Activated CD4-positive, alpha-beta T cell treated with anti-CD3 and anti-CD28 coated beads, Interleukin-2, amount 50 U/mL, for 1 hour (primary cell): ENCODE measurements around the gene SLC5A9.

Source experiments
- DNase-seq: peaks from one replicate; pipeline ENCODE4 v3.0.0-alpha.2; 2020

SLC5A9 gene

GRCh38 chr1:48214820-48215219 is 7.7 kb upstream of the SLC5A9 start:
- DNase-seq = no peak

DNA sequence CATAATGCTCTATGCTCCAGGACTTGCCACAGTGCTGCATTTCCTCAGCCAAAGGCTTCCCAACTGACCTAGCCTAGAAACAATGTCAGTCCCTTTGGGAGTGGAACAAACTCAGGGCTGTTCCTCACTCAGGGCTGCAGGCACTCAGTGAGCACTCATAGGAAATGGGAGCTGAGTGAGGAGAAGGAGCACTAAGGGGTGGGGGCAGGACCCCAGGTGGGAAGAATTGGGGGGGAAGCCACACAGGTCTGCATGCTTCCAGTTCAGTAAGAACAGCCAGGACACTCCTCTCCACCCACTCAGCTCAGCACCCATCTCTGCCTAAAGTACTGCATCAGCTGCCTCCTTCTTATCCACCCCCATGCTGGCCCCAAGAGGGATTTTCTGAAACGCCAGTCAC is 7.3 kb upstream of the SLC5A9 start:
- no peak for DNase-seq

GRCh38 chr1:48215889-48216288 is 6.6 kb upstream of the SLC5A9 start:
- no peak for DNase-seq

DNA sequence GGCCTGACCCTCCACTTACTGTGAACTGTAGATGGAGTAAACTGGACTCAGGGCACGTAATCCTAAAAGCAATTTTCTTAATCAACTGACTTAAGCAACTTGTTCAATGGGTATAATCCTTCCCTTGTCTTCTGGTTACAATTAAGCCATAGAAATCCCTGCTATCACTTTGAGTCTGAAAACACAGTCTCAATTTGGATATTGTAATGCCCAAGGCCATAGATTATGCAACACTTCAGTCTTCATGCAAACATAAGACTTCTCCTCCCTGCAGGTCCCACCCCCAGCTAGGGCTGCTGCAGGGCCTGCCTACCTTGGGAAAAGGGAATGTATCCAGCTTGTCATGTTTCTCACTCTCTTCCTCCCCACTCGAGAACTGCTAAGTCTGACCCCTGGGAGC is 6.2 kb upstream of the SLC5A9 start:
- no peak for DNase-seq

- DNase-seq = no peak
These were observed 5.6 kb upstream of the SLC5A9 start for GRCh38 chr1:48216941-48217340.

GRCh38 chr1:48217856-48218255 is 4.7 kb upstream of the SLC5A9 start:
- no peak for DNase-seq

- no peak for DNase-seq
These were observed 2.7 kb upstream of the SLC5A9 start for GRCh38 chr1:48219803-48220202.

DNA sequence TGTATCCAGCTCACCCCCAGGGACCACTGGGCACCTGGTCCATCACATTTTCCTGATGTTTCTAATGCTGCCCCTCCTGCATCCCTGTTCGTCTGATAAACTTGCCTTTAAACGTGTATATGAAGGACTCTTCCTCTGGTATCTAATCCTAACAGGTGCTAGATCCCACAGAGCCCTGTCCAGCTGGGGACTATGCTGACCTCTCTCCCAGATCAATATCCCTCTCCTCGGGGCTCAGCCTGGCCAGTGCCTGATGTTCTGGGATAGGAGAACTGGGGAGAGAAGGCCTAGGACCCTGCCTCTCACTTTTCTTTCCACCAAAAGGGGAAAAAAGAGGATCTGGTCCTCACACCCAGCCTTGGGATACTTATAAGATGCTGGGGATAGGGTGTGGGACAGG is 1.4 kb upstream of the SLC5A9 start:
- DNase-seq = no peak

- no peak for DNase-seq
These were observed 859 bp upstream of the SLC5A9 start for GRCh38 chr1:48221657-48222056.

GRCh38 chr1:48223366-48224240 is 1.1 kb downstream of the SLC5A9 start:
- no peak for DNase-seq

- DNase-seq = no peak
These were observed 2.3 kb downstream of the SLC5A9 start for GRCh38 chr1:48224791-48225190.

DNA sequence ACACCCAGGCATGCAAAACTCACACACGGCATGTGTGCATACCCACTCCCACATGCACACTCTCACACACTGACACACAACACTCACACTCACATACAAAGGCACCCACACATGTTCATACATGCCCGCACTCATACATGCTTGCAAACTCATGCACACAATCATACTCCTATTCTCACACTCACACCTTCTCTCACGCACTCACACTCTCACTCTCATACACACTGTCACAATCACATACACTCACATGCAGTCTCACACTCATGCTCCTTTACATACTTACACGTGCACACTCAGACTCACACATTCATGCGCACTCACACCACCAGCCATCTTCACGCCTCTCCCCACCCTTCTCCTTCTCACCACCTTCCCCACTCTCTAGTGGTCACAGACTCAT is 3.1 kb downstream of the SLC5A9 start:
- DNase-seq = no peak

DNA sequence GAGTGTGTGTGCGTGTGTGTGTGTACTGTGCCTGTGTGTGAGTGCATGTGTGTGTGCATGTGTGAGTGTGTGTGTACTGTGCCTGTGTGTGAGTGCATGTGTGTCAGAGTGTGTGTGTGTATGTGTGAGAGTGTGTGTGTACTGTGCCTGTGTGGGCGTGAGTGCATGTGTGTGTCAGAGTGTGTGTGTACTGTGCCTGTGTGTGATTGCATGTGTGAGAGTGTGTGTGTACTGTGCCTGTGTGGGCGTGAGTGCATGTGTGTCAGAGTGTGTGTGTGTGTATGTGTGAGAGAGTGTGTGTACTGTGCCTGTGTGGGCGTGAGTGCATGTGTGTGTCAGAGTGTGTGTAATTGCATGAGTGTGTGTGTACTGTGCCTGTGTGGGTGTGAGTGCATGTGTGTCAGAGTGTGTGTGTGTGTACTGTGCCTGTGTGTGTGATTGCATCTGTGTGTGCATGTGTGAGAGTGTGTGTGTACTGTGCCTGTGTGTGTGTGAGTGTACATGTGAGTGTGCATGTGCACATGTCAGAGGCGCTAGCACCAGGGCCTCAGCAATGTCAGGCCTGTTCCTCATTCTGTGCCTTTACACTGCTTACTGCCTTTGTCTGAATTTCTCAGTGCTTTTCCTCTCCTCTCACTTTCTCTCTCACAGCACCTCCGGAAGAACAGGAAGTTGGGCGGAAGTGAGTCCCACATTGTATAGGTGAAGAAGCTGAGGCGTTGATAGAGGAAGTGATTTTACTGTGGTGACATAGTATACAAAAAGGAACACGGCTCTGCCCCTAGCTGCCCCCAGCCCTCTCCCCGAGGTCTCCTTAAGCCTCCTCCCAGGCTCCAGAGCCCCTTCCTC is 4.9 kb downstream of the SLC5A9 start:
- no peak for DNase-seq

DNA sequence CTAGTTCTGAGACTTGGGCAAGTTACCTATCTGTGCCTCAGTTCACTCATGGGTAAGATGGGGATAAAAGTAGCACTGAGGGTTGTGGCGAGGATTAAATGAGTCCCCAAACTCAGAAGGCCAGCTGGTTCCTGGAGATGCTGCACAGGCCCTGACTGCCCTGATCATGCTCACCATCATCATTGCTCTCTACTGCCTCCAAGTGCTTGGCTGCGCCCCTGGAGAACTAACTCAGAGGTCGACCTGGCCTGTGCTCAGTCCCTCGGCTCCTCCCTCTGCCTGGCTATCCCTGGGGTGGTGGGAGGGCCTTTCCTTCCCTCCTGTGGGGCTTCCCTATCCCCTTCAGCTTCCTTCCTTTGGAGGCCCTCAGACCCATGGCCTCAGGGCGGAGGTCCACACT is 5.6 kb downstream of the SLC5A9 start:
- DNase-seq = no peak

DNA sequence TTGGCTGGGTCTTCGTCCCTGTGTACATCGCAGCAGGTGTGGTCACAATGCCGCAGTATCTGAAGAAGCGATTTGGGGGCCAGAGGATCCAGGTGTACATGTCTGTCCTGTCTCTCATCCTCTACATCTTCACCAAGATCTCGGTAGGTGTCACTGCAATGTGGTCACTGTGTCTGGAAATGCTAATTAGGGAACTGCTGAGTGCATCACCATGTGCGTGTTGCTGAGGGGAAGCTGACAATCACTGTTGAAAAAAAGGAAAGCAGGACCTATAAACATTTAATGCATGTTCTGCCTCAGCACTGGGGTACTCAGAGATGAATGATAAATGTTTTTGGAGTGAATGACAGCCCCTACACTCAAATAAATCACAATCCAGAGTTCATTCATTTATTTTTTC is 6.8 kb downstream of the SLC5A9 start:
- DNase-seq = no peak

DNA sequence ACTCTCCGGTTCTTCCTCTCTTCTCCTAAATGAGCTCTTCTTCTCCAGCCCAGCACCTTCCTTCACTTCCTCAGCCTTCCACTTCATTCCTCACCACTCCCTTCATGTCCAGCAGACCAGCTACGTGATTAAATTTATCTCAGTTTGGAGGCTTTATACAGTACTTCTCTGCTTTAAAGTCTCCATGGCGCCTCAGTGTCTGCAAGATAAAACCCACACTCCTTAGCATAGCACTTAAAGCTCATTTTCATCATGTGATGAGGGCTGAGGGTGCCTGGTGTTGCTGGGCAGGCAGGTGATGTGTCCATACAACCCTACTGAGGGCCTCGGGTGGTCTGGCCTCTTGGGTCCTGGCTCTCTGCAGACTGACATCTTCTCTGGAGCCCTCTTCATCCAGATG is 7.7 kb downstream of the SLC5A9 start:
- DNase-seq = no peak

DNA sequence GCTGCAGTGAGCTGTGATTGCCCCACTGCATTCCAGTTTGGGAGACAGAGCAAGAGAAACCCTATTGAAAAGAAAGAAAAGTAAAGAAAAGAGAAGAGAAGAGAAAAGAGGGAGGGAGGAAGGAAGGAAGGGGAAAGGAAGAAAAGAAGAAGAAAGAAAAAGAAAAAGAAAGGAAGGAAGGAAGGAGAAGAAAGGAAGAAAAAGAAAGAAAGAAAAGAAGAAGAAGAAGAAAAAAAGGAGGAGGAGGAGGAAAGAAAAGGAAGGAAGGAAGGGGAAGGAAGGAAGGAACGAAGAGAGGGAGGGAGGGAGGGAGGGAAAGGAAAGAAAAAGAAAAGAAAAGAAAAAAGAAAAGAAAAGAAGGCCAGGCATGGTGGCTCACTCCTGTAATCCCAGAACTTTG is 10.2 kb downstream of the SLC5A9 start:
- no peak for DNase-seq

DNA sequence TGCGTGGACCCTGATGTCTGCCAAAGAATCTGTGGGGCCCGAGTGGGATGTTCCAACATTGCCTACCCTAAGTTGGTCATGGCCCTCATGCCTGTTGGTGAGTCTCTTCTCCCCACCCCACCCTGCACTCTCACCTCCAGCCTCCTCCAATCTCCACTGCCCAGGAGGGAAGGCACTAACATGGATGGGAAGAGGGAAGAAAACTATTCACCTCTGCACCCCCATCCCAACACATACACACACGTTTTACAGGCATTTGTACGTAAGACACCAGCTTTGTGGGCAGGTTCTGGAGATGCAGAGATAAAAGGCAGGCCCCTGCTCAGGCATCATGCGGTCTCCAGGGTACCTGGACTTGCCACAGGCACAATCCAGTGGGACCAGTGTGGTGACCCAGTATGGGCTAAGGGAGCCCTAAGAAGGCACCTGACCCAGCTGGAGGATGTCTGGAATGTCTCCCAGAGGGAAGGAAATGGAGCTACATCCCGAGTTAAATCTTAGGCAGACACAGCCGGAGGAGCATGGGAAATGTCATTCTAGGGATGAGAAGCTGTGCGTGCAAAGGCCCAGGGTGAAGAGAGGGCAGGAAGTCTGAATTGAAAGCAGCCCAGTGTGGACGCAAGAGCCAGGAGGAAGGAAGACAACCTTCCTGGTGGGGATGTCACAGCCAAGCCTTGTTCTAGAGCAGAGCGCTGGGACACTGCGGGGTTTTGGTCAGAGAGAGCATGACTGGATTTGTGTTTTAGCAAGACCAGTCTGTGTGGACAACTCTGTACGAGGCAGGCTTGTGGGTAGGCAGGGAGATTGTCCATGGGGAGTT is 11.4 kb downstream of the SLC5A9 start:
- DNase-seq = no peak

DNA sequence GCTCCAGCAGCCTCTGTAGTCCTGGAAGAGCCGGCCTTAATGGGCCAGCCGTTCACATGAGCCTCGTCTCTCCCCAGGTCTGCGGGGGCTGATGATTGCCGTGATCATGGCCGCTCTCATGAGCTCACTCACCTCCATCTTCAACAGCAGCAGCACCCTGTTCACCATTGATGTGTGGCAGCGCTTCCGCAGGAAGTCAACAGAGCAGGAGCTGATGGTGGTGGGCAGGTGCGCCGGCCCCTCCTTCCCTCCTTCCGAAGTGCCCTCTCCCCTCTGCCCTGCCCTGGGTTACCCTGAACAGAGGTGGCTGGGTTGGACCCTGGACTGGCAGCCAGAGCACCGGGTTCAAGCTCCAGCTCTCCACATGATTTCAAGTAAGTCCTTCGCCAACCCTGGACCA is 13.1 kb downstream of the SLC5A9 start:
- no peak for DNase-seq

- no peak for DNase-seq
These were observed 14.4 kb downstream of the SLC5A9 start for GRCh38 chr1:48236716-48237470.

GRCh38 chr1:48242141-48242736 is 19.7 kb downstream of the SLC5A9 start:
- no peak for DNase-seq

- no peak for DNase-seq
These were observed 22.6 kb downstream of the SLC5A9 start for GRCh38 chr1:48245106-48245505.
